ENCODE data around the gene NXPH2.

NXPH2 gene

DNA sequence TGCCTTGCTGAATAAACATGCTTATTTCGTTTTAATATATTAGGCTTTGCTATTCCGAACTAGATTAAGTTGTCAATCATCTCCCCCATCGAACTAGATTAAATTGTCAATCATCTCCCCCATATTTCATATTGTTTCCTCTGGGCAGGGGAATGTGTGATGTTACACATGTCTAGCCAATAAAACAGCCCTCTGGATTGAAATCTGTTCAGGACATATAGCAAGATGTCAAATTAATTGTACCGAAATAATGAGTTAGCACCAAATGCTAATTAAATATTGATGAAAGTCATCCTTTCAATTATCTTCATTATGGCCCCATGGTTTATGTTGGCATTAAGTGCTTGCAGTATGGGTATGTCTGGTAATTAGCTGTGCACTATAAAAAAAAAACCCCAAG lies 143.1 kb downstream of the NXPH2 start:
- DNase-seq (ENCODE audit: low spot score), result no peak

DNA sequence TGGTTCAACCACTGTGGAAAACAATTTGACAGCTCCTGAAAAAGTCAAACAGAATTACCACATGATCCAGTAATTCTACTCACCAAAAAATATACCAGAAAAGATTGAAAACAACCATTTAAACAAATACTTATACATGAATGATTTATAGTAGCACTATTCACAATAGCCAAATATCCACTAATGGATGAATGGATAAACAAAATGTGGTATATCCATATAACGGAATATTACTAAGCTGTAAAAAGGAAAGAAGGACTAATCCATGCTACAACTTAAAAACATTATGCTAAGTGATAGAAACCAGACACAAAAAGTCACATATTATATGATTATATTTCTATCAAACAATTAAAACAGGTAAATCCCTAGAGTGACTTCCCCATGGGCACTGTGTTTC lies 147.1 kb downstream of the NXPH2 start:
- DNase-seq (ENCODE audit: low spot score), result no peak

DNA sequence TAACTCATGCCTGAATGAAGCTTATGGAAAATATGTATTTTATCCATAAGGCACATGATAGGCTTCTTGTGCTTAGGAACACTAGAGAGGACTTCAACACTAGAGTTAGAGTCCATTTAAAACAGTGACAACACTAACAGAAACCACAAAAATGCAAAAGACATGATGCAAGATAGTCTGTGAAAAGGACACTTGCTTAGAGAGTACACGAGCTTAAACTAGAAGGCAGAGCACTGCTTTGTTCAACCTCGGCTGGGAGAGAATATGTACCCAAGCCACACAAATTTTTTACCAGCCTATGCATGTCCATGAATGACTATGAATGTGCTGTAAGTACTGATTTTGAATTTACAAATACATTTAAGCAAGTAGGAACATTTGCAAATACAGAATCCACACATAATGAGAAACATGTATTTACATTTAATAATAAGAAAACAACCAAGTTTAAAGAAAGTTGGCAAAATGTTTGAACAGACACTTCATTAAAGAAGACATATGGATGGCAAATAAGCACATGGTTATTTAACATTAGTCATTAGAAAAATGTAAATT lies 148.0 kb downstream of the NXPH2 start:
- no peak for DNase-seq (ENCODE audit: low spot score)

DNA sequence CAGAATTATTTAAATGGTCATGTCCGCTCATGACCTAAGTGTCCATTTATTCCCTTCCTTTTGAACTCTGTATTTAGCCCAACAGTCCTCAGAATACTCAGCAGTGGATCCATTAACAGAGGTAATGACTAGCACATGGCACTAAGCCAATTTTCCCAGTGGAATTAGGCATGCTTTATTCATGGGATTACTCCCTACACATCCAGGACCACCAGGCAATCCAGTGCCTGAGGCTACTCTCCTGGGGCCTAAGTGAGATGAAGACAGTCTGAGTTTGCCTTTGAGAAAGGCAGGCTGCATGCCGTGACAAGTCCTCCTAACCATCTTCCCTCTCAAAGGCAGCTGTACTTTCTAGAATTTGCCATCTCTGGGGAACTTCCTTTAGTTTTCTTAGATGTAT lies 150.0 kb downstream of the NXPH2 start:
- DNase-seq (ENCODE audit: low spot score), result no peak

DNA sequence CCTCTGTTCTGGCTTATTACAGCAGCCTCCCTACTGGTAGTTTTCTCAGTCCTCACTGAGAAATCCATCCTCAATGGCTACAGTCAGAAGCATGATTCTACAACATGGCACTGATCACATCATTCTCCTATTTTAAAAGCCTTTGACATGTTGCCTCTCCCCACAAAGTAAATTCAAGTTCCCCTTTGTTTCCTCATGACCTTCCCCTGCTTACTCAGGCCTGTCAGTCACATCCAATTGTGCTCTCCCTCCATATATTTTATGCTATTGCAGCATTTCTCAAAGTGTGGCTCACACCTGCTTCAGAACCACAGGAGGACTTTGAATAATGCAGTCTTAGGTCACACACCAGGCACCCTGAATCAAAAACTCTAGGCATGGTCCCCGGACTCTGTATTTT lies 154.0 kb downstream of the NXPH2 start:
- no peak for DNase-seq (ENCODE audit: low spot score)

DNA sequence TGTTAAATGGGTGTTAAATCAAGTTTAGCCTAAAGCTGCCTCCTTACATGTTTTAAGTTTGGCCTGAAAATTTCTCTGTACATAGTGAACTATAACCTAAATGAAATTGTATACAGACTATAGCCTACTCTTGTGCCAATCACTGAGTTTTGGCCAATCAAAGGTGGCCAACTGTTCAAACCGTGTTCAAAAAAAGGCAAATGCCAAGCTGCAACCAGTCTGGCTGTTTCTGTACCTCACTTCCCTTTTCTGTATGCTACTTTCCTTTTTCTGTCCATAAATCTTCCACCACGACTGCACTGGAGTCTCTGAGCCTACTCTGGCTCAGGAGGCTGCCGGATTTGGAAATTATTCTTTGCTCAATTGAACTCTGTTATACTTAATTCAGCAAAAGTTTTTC lies 157.6 kb downstream of the NXPH2 start:
- DNase-seq (ENCODE audit: low spot score), result no peak

DNA sequence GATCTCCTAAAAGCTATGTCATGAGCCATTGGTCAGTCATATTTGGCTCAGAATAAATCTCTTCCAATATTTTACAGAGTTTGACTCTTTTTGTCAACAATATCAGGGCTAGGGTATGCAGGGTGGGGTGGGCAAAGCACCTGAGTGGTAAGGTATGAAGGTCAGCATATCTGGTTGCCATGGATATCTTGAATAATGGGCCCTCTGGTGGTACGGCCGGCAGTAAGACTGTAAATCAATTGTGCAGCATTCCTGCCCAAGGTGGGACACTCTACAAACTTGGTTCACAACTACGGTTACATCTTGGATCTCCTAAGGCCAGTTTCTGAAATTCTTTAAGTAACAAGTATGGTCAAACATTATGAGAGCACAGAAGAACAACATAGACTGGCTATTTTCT lies 159.1 kb downstream of the NXPH2 start:
- DNase-seq (ENCODE audit: low spot score), result no peak

DNA sequence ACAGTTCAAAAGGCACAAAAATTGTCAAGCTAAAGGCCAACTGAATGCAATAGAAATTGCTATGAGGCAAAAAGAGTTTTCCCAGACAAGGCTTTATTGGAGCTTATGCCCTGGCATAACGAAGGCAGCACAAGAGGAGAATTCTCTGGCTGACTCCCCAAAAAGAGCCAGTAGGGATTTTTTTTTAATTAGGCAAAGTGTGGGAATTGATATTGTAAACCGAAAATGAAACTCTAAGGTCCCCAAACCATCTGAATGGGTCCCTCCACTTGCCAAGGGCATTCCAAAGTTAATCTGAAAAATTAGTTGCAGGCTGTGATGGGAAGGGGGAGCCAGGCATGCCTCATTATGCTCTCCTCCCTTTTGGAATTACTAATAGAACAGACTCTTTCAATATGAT lies 159.8 kb downstream of the NXPH2 start:
- no peak for DNase-seq (ENCODE audit: low spot score)
